Upper lobe of left lung (tissue), 4 donors: ENCODE results near the gene NELFCD.

Source experiments
- POLR2A ChIP-seq, 4 donors: fragments of 450-650 bp; IDR thresholded peaks; one replicate each; pipeline ENCODE4 v1.5.1; 2016 to 2017; ENCODE audit warnings: antibody characterized with exemption in 4 of 4, mild to moderate bottlenecking in 2 of 4
- TF ChIP-seq, protein P1 (sequence below), 6 experiments: fragments of 450-650 bp in 4 of 6; fragments of 200-600 bp in 2 of 6; sonication (generic) in 2 of 6; IDR thresholded peaks; one replicate each; pipeline ENCODE4 v1.5.1; 2016 to 2019; ENCODE audit warnings: antibody characterized with exemption in 6 of 6

DNA sequence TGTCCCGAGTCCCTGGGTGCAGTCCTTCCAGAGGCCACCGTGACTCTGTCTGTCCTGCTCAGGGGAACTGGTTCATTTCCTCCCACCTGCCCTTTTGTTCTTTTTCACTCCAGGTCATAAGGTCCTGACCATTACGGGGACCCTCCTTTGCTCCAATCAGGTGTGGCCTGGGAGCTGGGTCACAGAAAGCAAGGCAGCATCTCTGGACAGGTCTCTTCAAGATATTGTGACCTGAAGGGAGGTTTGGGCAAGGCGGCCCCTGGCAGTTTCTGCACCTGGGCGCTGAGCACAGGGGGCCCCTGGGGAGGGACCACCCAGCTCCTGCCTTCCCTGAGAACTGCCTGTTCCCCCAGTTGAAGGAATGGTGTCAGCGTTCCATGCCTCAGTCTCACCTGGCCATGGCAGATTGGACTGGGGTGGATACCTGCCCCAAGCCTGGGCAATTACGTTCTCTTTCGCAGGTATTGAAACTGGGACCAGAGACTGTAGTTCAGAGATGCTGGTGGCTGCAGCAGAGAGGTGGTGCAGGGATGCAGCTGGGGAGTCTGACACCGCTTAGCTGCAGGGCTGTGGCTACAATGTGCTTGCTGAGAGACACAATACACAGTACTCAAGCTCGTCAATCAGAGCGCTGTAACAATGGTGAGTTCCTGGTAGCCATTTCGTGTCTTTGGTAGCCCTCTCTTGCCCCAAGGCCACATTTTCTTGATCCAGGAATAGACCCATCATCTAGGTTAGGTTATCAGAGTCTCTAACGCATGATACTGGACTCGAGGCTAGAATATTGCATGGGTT, 15.6 kb upstream of the NELFCD start:
- TF ChIP-seq, protein P1, sequence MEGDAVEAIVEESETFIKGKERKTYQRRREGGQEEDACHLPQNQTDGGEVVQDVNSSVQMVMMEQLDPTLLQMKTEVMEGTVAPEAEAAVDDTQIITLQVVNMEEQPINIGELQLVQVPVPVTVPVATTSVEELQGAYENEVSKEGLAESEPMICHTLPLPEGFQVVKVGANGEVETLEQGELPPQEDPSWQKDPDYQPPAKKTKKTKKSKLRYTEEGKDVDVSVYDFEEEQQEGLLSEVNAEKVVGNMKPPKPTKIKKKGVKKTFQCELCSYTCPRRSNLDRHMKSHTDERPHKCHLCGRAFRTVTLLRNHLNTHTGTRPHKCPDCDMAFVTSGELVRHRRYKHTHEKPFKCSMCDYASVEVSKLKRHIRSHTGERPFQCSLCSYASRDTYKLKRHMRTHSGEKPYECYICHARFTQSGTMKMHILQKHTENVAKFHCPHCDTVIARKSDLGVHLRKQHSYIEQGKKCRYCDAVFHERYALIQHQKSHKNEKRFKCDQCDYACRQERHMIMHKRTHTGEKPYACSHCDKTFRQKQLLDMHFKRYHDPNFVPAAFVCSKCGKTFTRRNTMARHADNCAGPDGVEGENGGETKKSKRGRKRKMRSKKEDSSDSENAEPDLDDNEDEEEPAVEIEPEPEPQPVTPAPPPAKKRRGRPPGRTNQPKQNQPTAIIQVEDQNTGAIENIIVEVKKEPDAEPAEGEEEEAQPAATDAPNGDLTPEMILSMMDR (IDR thresholded peaks at IDR 0.05) = no peak
- no peak for TF ChIP-seq POLR2A (IDR thresholded peaks at IDR 0.05)
